Measurements from ENCODE around the gene PTBP1.

GRCh38 chr19:791567-792305 is 5.5 kb upstream of the PTBP1 start:
- TF ChIP-seq EZH2 (IDR thresholded peaks at IDR 0.05; ENCODE audit: low read depth, unreplicated experiment) (no peak), REST (IDR thresholded peaks at IDR 0.05; ENCODE audit: unreplicated experiment) (no peak)
- TF ChIP-seq, protein P1, sequence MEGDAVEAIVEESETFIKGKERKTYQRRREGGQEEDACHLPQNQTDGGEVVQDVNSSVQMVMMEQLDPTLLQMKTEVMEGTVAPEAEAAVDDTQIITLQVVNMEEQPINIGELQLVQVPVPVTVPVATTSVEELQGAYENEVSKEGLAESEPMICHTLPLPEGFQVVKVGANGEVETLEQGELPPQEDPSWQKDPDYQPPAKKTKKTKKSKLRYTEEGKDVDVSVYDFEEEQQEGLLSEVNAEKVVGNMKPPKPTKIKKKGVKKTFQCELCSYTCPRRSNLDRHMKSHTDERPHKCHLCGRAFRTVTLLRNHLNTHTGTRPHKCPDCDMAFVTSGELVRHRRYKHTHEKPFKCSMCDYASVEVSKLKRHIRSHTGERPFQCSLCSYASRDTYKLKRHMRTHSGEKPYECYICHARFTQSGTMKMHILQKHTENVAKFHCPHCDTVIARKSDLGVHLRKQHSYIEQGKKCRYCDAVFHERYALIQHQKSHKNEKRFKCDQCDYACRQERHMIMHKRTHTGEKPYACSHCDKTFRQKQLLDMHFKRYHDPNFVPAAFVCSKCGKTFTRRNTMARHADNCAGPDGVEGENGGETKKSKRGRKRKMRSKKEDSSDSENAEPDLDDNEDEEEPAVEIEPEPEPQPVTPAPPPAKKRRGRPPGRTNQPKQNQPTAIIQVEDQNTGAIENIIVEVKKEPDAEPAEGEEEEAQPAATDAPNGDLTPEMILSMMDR (conservative IDR thresholded peaks at IDR 0.05; ENCODE audit: low read depth in 2 of 2): no peak
